SK-N-SH (cell line): Measurements from ENCODE around the gene IL18R1. TPM values are rescaled to one million over a fixed set of nuclear protein-coding genes. Genes with fewer than 3 reads are reported as not detected.

Experiments
- CTCF ChIA-PET: fragments of 300-600, 350-600 bp; formaldehyde crosslinking; extraction: SDS; loops from one replicate; lab custom pipeline; 2021; lab: Yijun Ruan, JAX
- POLR2A ChIA-PET: fragments of 350-600 bp; sonication (Branson Sonifier 250); formaldehyde crosslinking; extraction: SDS; loops from one replicate; lab custom pipeline; 2020; ENCODE audit warnings: antibody characterized with exemption, inconsistent platforms; lab: Yijun Ruan, JAX
- DNase-seq: peaks from one replicate; pipeline ENCODE4 v3.0.0; 2012
- H2AFZ ChIP-seq: fragments of 200-600 bp; sonication (generic); 2 replicates; pipeline ENCODE4 v1.8.1; 2016; ENCODE audit warnings: antibody characterized with exemption, mild to moderate bottlenecking, low read depth
- H3F3A ChIP-seq: fragments of 200-600 bp; sonication (generic); replicated peaks from 2 replicates; pipeline ENCODE3; 2016; ENCODE audit warnings: antibody characterized with exemption, mild to moderate bottlenecking; ENCODE audit not compliant: insufficient read depth
- H3K27ac ChIP-seq, 2 experiments: fragments of 200-500 bp in 1 of 2; fragments of 200-600 bp in 1 of 2; sonication (Bioruptor generic) in 1 of 2; sonication (generic), shearing (Covaris generic) in 1 of 2; 2 replicates each; pipeline versions ENCODE4 v1.5.1 to v1.6.1; 2014 to 2016; ENCODE audit warnings: low read depth in 2 of 2, inconsistent platforms in 1 of 2, low read length in 1 of 2, mild to moderate bottlenecking in 1 of 2, mixed read lengths in 1 of 2
- H3K27me3 ChIP-seq: fragments of 200-600 bp; sonication (generic), shearing (Covaris generic); 2 replicates; pipeline ENCODE4 v1.6.1; 2016; ENCODE audit warnings: mixed run types; ENCODE audit not compliant: insufficient read depth
- H3K36me3 ChIP-seq, 2 experiments: fragments of 200-500 bp in 1 of 2; fragments of 200-600 bp in 1 of 2; sonication (Bioruptor generic) in 1 of 2; sonication (generic) in 1 of 2; replicated peaks in 1 of 2; 2 replicates each; pipeline versions ENCODE3 to v1.5.1; 2014 to 2016; ENCODE audit warnings: low read length in 1 of 2, mild to moderate bottlenecking in 1 of 2; ENCODE audit not compliant: insufficient read depth in 2 of 2, control insufficient read depth in 1 of 2
- H3K4me1 ChIP-seq, 2 experiments: fragments of 200-500 bp in 1 of 2; fragments of 200-600 bp in 1 of 2; sonication (Bioruptor generic) in 1 of 2; sonication (generic), shearing (Covaris generic) in 1 of 2; 2 replicates each; pipeline versions ENCODE4 v1.5.1 to v1.6.1; 2014 to 2016; ENCODE audit warnings: low read depth in 1 of 2, low read length in 1 of 2, mixed run types in 1 of 2; ENCODE audit not compliant: insufficient read depth in 2 of 2, control insufficient read depth in 1 of 2
- H3K4me2 ChIP-seq: fragments of 200-600 bp; sonication (generic), shearing (Covaris generic); 2 replicates; pipeline ENCODE4 v1.6.1; 2017; ENCODE audit warnings: mixed run types
- H3K4me3 ChIP-seq, 2 experiments: fragments of 200-500 bp in 1 of 2; fragments of 200-600 bp in 1 of 2; sonication (Bioruptor generic) in 1 of 2; sonication (generic), shearing (Covaris generic) in 1 of 2; 2 replicates each; pipeline versions ENCODE4 v1.5.1 to v1.8.1; 2014 to 2016; ENCODE audit warnings: low read depth in 2 of 2, inconsistent platforms in 1 of 2, low read length in 1 of 2, mild to moderate bottlenecking in 1 of 2, mixed read lengths in 1 of 2, moderate library complexity in 1 of 2
- H3K79me2 ChIP-seq: fragments of 200-600 bp; sonication (generic); 2 replicates; pipeline ENCODE4 v1.8.1; 2017; ENCODE audit warnings: mild to moderate bottlenecking; ENCODE audit not compliant: insufficient read depth
- H3K9ac ChIP-seq: fragments of 200-600 bp; sonication (generic); 2 replicates; pipeline ENCODE4 v1.6.1; 2017; ENCODE audit warnings: mixed run types
- H3K9me2 ChIP-seq: fragments of 200-600 bp; sonication (generic); 2 replicates; pipeline ENCODE4 v1.6.1; 2017; ENCODE audit warnings: mixed run types
- H3K9me3 ChIP-seq: fragments of 200-600 bp; sonication (generic); 2 replicates; pipeline ENCODE4 v1.6.1; 2017; ENCODE audit warnings: mixed run types, mild to moderate bottlenecking, moderate library complexity
- H4K20me1 ChIP-seq: fragments of 200-600 bp; sonication (generic); 2 replicates; pipeline ENCODE4 v1.6.1; 2017; ENCODE audit warnings: mild to moderate bottlenecking, mixed run types; ENCODE audit not compliant: insufficient read depth
- ELF1 ChIP-seq: IDR thresholded peaks from 2 replicates; pipeline ENCODE4 v1.4.0; 2012
- EP300 ChIP-seq, 2 experiments: IDR thresholded peaks; 2 replicates each; pipeline versions ENCODE4 v1.4.0 to v1.6.1; 2012; ENCODE audit warnings: borderline replicate concordance in 1 of 2, low read depth in 1 of 2, low read length in 1 of 2
- FOSL2 ChIP-seq: IDR thresholded peaks from 2 replicates; pipeline ENCODE4 v1.4.0; 2012; ENCODE audit warnings: low read depth, mild to moderate bottlenecking, moderate library complexity, borderline replicate concordance
- FOXJ3 ChIP-seq: sonication (generic); formaldehyde crosslinking; IDR thresholded peaks from 2 replicates; pipeline ENCODE4 v1.5.1; 2020; ENCODE audit warnings: mild to moderate bottlenecking, missing genetic modification reagents
- MXI1 ChIP-seq: IDR thresholded peaks from 2 replicates; pipeline ENCODE4 v1.6.1; 2012; ENCODE audit warnings: mild to moderate bottlenecking, low read depth, low read length, improper control_type of control experiment
- NRF1 ChIP-seq: IDR thresholded peaks from 2 replicates; pipeline ENCODE4 v1.6.1; 2012; ENCODE audit warnings: low read depth, mild to moderate bottlenecking, low read length
- POLR2AphosphoS5 ChIP-seq: IDR thresholded peaks from 2 replicates; pipeline ENCODE4 v1.6.1; 2012; ENCODE audit warnings: low read depth, low read length
- RAD21 ChIP-seq: IDR thresholded peaks from 2 replicates; pipeline ENCODE4 v1.6.1; 2012; ENCODE audit warnings: mild to moderate bottlenecking, low read length
- RXRA ChIP-seq: IDR thresholded peaks from 2 replicates; pipeline ENCODE4 v1.4.0; 2012; ENCODE audit warnings: low read depth, mild to moderate bottlenecking, borderline replicate concordance
- TAF1 ChIP-seq: IDR thresholded peaks from 2 replicates; pipeline ENCODE4 v1.6.1; 2012; ENCODE audit warnings: low read depth, mild to moderate bottlenecking, low read length, moderate library complexity, borderline replicate concordance
- TCF12 ChIP-seq: IDR thresholded peaks from 2 replicates; pipeline ENCODE4 v1.4.0; 2012
- TEAD4 ChIP-seq: IDR thresholded peaks from 2 replicates; pipeline ENCODE4 v1.4.0; 2012; ENCODE audit warnings: mild to moderate bottlenecking, borderline replicate concordance; ENCODE audit not compliant: insufficient read depth
- WGBS: methylation state at CpG from one replicate; pipeline ENCODE4 v1.1.6; 2017; ENCODE audit warnings: low lambda C conversion rate; 5-methylcytosine and 5-hydroxymethylcytosine counted together
- polyA plus RNA-seq, 3 experiments: library from polyadenylated mRNA; depleted of rRNA; stranded (reverse); fragments of >200 nt; gene quantifications; 2 replicates each; pipeline ENCODE4 v1.2.3, GENCODE V29; 2012
- TF ChIP-seq, protein P1 (sequence below): IDR thresholded peaks from 2 replicates; pipeline ENCODE4; 2012
- TF ChIP-seq, protein P2 (sequence below): fragments of 150-350 bp; IDR thresholded peaks from 2 replicates; pipeline ENCODE4 v1.6.1; 2016; ENCODE audit warnings: mild to moderate bottlenecking, low read depth, low read length
- TF ChIP-seq, protein P3 (sequence below): IDR thresholded peaks from 2 replicates; pipeline ENCODE4 v1.6.1; 2012; ENCODE audit warnings: mild to moderate bottlenecking, low read depth, low read length, moderate library complexity
- TF ChIP-seq, protein P4 (sequence below): fragments of 150-350 bp; IDR thresholded peaks from 2 replicates; pipeline ENCODE4 v1.6.1; 2017; ENCODE audit warnings: antibody characterized with exemption, low read length, low read depth, borderline replicate concordance
- TF ChIP-seq, protein P5 (sequence below): IDR thresholded peaks from 2 replicates; pipeline ENCODE4 v1.4.0; 2012; ENCODE audit warnings: low read depth

Gene IL18R1
- polyA plus RNA-seq, 1 of the 3 experiments (the other 2 are of a cell fraction), result not detected

DNA sequence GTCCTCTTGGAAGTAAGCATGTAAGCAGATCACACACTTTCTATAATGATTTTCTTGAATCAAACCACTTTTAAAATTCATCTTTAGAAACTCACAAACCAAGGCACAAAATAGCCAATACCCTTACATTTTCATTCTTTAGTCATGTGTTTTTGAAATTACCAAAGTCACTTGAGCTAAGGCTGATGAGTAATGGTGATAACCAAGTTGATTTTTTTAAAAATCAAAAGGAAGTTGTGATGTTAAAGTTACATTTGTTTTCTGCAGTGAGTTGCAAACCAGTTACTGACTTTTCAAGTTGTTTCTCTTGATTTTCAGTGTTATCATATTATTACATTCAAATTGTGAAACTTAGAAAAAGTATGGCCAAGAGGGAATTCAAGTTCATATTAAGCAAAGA is 45.9 kb downstream of the IL18R1 start (continued):
- no peak for TF ChIP-seq EP300 (IDR thresholded peaks at IDR 0.05; ENCODE audit: borderline replicate concordance in 1 of 2, low read depth in 1 of 2, low read length in 1 of 2)

DNA sequence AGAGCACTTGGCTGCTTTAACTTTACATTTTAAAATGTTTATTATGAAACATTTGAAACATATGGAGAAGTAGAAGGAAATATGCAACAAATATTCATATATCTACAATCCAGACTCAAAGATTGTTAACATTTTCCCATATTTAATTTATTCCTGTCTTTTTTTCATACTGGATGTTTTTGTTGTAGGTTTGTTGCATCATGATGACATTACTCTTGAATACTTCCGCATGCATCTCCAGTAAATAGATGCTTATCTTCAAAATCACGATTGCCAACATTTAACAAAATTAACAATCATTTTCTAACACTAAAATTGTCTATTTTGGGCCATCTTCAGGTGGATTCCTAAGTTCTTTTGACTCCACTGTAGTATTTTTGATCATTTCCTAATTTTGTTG is 46.3 kb downstream of the IL18R1 start:
- CTCF ChIA-PET, result no interaction called here
- POLR2A ChIA-PET, result no interaction called here
- no peaks in the 10 kb centered on the region for H4K20me1 ChIP-seq
- no peaks in the 10 kb centered on the region for H3F3A ChIP-seq
- H3K4me1 ChIP-seq, result no peaks in the 10 kb centered on the region
- no peak overlapping the region for H3K4me3 ChIP-seq
- no peaks in the 10 kb centered on the region for H3K79me2 ChIP-seq
- DNase-seq, result no peak
- H3K9me3 ChIP-seq, result no peaks in the 10 kb centered on the region
- no peak overlapping the region for H3K9ac ChIP-seq
- H3K4me2 ChIP-seq, result no peak overlapping the region
- no peak overlapping the region for H3K27ac ChIP-seq
- TF ChIP-seq NRF1, result no peak
- TF ChIP-seq RXRA, result no peak
- TF ChIP-seq RAD21, result no peak
- TF ChIP-seq TCF12, result no peak
- no peak for TF ChIP-seq ELF1
- TF ChIP-seq, protein P1, sequence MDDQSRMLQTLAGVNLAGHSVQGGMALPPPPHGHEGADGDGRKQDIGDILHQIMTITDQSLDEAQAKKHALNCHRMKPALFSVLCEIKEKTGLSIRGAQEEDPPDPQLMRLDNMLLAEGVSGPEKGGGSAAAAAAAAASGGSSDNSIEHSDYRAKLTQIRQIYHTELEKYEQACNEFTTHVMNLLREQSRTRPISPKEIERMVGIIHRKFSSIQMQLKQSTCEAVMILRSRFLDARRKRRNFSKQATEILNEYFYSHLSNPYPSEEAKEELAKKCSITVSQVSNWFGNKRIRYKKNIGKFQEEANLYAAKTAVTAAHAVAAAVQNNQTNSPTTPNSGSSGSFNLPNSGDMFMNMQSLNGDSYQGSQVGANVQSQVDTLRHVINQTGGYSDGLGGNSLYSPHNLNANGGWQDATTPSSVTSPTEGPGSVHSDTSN, result no peak
- TF ChIP-seq POLR2AphosphoS5, result no peak
- no peak for TF ChIP-seq MXI1
- H3K36me3 ChIP-seq, result no peaks in the 10 kb centered on the region
- H3K9me2 ChIP-seq, result 0 out of 2 replicates have a peak, but pooled peaks cover 3% of the 10 kb centered on the region
- H2AFZ ChIP-seq, result no peak overlapping the region
- H3K27me3 ChIP-seq, result peaks cover 16% of the 10 kb centered on the region; the same call in 1 of the 2 replicates
- WGBS, result 4% methylated on average over 2 of the region's 2 CpGs

DNA sequence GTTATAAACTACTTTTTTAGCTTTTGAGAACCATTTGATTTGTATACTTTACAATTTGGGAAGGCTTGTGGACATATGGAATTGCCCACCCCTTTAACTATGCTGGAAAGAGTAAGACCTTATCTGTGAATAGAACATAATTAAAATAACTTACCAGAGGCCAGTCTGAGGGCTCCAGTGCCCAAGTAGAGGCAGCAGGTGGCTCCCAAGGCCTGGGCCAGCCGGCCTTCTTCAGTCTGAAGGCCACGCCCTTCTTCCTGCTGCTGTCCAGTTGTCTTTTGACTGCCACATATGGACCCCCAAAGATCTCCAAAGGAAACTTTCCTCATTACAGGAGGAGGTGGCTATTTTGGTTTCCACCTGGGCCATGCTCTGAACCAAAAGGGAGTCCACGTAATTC is 55.4 kb downstream of the IL18R1 start:
- ChIA-PET POLR2A (no interaction called here), CTCF (interaction anchor here (1.2 kb wide), 1 partner anchor 15 kb away, joined by 3 read pairs; no protein-coding TSS in a partner anchor)
- Histone ChIP-seq H3K9me2 (no peaks in the 10 kb centered on the region), H3K4me3 (no peak overlapping the region), H3F3A (no peaks in the 10 kb centered on the region), H3K9ac (no peak overlapping the region), H3K27ac (no peak overlapping the region), H2AFZ (no peak overlapping the region), H3K79me2 (no peaks in the 10 kb centered on the region), H3K27me3 (no peaks in the 10 kb centered on the region; the same call in 1 of the 2 replicates), H3K9me3 (no peaks in the 10 kb centered on the region), H3K36me3 (no peaks in the 10 kb centered on the region), H3K4me2 (no peak overlapping the region), H3K4me1 (no peaks in the 10 kb centered on the region), H4K20me1 (no peaks in the 10 kb centered on the region)
- no peak for DNase-seq
- 8% methylated on average over 3 of the region's 3 CpGs for WGBS
- TF ChIP-seq, protein P2, sequence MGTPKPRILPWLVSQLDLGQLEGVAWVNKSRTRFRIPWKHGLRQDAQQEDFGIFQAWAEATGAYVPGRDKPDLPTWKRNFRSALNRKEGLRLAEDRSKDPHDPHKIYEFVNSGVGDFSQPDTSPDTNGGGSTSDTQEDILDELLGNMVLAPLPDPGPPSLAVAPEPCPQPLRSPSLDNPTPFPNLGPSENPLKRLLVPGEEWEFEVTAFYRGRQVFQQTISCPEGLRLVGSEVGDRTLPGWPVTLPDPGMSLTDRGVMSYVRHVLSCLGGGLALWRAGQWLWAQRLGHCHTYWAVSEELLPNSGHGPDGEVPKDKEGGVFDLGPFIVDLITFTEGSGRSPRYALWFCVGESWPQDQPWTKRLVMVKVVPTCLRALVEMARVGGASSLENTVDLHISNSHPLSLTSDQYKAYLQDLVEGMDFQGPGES, result no peak
- TF ChIP-seq TEAD4, result no peak
- no peak for TF ChIP-seq RXRA
- TF ChIP-seq, protein P3, sequence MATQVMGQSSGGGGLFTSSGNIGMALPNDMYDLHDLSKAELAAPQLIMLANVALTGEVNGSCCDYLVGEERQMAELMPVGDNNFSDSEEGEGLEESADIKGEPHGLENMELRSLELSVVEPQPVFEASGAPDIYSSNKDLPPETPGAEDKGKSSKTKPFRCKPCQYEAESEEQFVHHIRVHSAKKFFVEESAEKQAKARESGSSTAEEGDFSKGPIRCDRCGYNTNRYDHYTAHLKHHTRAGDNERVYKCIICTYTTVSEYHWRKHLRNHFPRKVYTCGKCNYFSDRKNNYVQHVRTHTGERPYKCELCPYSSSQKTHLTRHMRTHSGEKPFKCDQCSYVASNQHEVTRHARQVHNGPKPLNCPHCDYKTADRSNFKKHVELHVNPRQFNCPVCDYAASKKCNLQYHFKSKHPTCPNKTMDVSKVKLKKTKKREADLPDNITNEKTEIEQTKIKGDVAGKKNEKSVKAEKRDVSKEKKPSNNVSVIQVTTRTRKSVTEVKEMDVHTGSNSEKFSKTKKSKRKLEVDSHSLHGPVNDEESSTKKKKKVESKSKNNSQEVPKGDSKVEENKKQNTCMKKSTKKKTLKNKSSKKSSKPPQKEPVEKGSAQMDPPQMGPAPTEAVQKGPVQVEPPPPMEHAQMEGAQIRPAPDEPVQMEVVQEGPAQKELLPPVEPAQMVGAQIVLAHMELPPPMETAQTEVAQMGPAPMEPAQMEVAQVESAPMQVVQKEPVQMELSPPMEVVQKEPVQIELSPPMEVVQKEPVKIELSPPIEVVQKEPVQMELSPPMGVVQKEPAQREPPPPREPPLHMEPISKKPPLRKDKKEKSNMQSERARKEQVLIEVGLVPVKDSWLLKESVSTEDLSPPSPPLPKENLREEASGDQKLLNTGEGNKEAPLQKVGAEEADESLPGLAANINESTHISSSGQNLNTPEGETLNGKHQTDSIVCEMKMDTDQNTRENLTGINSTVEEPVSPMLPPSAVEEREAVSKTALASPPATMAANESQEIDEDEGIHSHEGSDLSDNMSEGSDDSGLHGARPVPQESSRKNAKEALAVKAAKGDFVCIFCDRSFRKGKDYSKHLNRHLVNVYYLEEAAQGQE, result no peak
- TF ChIP-seq FOSL2, result no peak
- no peak for TF ChIP-seq FOXJ3
- TF ChIP-seq POLR2AphosphoS5, result no peak
- TF ChIP-seq TAF1, result no peak
- TF ChIP-seq, protein P4, sequence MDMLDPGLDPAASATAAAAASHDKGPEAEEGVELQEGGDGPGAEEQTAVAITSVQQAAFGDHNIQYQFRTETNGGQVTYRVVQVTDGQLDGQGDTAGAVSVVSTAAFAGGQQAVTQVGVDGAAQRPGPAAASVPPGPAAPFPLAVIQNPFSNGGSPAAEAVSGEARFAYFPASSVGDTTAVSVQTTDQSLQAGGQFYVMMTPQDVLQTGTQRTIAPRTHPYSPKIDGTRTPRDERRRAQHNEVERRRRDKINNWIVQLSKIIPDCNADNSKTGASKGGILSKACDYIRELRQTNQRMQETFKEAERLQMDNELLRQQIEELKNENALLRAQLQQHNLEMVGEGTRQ, result no peak
- no peak for TF ChIP-seq TCF12
- TF ChIP-seq, protein P5, sequence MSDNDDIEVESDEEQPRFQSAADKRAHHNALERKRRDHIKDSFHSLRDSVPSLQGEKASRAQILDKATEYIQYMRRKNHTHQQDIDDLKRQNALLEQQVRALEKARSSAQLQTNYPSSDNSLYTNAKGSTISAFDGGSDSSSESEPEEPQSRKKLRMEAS, result no peak
